Mammary epithelial cell (primary cell): Measurements from ENCODE around the gene ADAM8.

Source experiments
- EZH2 ChIP-seq: IDR thresholded peaks from 2 replicates; pipeline ENCODE4 v1.6.1; 2012; ENCODE audit warnings: low read length, inconsistent platforms, borderline replicate concordance
- TF ChIP-seq, protein P1 (sequence below), 2 donors: IDR thresholded peaks in 1 of 2; conservative IDR thresholded peaks in 1 of 2; 2 replicates each; pipeline ENCODE4 v1.5.1; 2011 to 2012; ENCODE audit warnings: inconsistent platforms in 2 of 2, low read length in 2 of 2, mild to moderate bottlenecking in 2 of 2, control low read depth in 1 of 2, low read depth in 1 of 2; ENCODE audit not compliant: insufficient read depth in 1 of 2; ENCODE audit errors: extremely low read depth in 1 of 2

GRCh38 chr10:133294189-133294588, 17.5 kb upstream of the ADAM8 start:
- TF ChIP-seq, protein P1, sequence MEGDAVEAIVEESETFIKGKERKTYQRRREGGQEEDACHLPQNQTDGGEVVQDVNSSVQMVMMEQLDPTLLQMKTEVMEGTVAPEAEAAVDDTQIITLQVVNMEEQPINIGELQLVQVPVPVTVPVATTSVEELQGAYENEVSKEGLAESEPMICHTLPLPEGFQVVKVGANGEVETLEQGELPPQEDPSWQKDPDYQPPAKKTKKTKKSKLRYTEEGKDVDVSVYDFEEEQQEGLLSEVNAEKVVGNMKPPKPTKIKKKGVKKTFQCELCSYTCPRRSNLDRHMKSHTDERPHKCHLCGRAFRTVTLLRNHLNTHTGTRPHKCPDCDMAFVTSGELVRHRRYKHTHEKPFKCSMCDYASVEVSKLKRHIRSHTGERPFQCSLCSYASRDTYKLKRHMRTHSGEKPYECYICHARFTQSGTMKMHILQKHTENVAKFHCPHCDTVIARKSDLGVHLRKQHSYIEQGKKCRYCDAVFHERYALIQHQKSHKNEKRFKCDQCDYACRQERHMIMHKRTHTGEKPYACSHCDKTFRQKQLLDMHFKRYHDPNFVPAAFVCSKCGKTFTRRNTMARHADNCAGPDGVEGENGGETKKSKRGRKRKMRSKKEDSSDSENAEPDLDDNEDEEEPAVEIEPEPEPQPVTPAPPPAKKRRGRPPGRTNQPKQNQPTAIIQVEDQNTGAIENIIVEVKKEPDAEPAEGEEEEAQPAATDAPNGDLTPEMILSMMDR (conservative IDR thresholded peaks at IDR 0.05 in 1 of 2, IDR thresholded peaks at IDR 0.05 in 1 of 2; ENCODE audit: extremely low read depth in 1 of 2, insufficient read depth in 1 of 2, low read depth in 1 of 2, low read length in 2 of 2) = no peak
- TF ChIP-seq EZH2 = no peak
